ENCODE data around the gene CALR.

GRCh38 chr19:12949363-12950283, 11.2 kb downstream of the CALR start:
- TF ChIP-seq CTCF (conservative IDR thresholded peaks at IDR 0.05 in 1 of 2, IDR thresholded peaks at IDR 0.05 in 1 of 2; ENCODE audit: low read depth in 1 of 2, low read length in 2 of 2) (no peak), EZH2 (IDR thresholded peaks at IDR 0.05; ENCODE audit: low read length, missing control alignments) (no peak)

Measured in fibroblast of lung (primary cell).